HUES6 (cell line): Measurements from ENCODE around the gene USP4.
A peak's percentile ranks its signal among the peaks of the same experiment; 100 is the strongest.

Source experiments
- H3K27ac ChIP-seq: 2 replicates; pipeline ENCODE4 v1.7.0; 2013; ENCODE audit warnings: low read depth, mild to moderate bottlenecking, low read length, inconsistent platforms
- H3K27me3 ChIP-seq: 2 replicates; pipeline ENCODE4 v1.6.1; 2013; ENCODE audit warnings: low read length; ENCODE audit not compliant: control insufficient read depth, insufficient read depth
- H3K36me3 ChIP-seq: 2 replicates; pipeline ENCODE4 v1.6.1; 2013; ENCODE audit warnings: low read length; ENCODE audit not compliant: control insufficient read depth, insufficient read depth
- H3K4me1 ChIP-seq: 2 replicates; pipeline ENCODE4 v1.6.1; 2013; ENCODE audit warnings: low read length; ENCODE audit not compliant: control insufficient read depth, insufficient read depth
- H3K4me3 ChIP-seq: 2 replicates; pipeline ENCODE4 v1.5.1; 2013; ENCODE audit warnings: low read depth, low read length
- H3K9ac ChIP-seq: one replicate; pipeline ENCODE4 v1.6.1; 2013; ENCODE audit warnings: mild to moderate bottlenecking, low read length
- H3K9me3 ChIP-seq: 2 replicates; pipeline ENCODE4 v1.6.1; 2013; ENCODE audit warnings: low read depth, low read length; ENCODE audit not compliant: control insufficient read depth, insufficient read depth

USP4 gene, protein sequence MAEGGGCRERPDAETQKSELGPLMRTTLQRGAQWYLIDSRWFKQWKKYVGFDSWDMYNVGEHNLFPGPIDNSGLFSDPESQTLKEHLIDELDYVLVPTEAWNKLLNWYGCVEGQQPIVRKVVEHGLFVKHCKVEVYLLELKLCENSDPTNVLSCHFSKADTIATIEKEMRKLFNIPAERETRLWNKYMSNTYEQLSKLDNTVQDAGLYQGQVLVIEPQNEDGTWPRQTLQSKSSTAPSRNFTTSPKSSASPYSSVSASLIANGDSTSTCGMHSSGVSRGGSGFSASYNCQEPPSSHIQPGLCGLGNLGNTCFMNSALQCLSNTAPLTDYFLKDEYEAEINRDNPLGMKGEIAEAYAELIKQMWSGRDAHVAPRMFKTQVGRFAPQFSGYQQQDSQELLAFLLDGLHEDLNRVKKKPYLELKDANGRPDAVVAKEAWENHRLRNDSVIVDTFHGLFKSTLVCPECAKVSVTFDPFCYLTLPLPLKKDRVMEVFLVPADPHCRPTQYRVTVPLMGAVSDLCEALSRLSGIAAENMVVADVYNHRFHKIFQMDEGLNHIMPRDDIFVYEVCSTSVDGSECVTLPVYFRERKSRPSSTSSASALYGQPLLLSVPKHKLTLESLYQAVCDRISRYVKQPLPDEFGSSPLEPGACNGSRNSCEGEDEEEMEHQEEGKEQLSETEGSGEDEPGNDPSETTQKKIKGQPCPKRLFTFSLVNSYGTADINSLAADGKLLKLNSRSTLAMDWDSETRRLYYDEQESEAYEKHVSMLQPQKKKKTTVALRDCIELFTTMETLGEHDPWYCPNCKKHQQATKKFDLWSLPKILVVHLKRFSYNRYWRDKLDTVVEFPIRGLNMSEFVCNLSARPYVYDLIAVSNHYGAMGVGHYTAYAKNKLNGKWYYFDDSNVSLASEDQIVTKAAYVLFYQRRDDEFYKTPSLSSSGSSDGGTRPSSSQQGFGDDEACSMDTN

GRCh38 chr3:49339941-49340800, at the start of gene USP4:
USP4 (minus strand) TSS chr3:49340053; CDS start chr3:49340024, 29 bp downstream.
- Histone ChIP-seq H3K27me3 (no peaks in the 10 kb centered on the region), H3K9ac (peak within 1 kb of the TSS; percentile 91), H3K4me3 (peak within 1 kb of the TSS; percentile 67), H3K4me1 (peaks cover 14% of the 10 kb centered on the region), H3K9me3 (no peaks in the 10 kb centered on the region), H3K27ac (peak within 1 kb of the TSS; percentile 63), H3K36me3 (peaks cover 7% of the 10 kb centered on the region; the same call in 1 of the 2 replicates)

- H3K9me3 ChIP-seq: no peaks in the 10 kb centered on the region
- H3K27me3 ChIP-seq: no peaks in the 10 kb centered on the region
- H3K9ac ChIP-seq: no peak overlapping the region
- peaks cover 3% of the 10 kb centered on the region; the same call in 1 of the 2 replicates for H3K36me3 ChIP-seq
- H3K4me3 ChIP-seq: no peak overlapping the region
- H3K4me1 ChIP-seq: no peaks in the 10 kb centered on the region
- H3K27ac ChIP-seq: no peak overlapping the region
Measured at GRCh38 chr3:49389297-49389696, 49.4 kb upstream of the USP4 start.

DNA sequence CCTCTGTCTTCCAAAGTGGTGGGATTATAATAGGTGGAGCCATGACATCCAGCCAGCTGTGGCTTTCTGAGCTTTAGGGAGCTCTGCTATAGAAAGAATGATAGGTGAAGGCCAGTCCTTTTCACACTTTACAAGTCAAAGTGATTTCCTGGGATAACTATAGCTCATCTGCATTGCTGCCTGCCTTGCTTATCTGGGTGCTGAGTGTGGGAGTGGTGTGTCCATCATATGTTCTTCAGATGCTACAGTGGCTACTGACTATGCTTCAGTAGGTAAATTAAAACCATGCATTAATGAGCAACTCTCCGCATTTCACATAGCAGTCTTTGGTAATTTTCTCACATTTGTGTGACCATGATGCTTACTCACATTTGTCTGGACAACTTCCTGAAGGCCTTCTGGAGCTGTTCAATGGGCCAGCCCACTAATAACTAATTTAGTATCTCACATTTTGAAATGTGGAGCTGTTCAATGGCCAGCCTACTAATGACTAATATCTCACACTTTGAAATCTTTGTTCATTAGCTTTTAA, 48.5 kb upstream of the USP4 start:
- no peaks in the 10 kb centered on the region for H3K9me3 ChIP-seq
- H3K4me3 ChIP-seq: no peak overlapping the region
- no peaks in the 10 kb centered on the region for H3K27me3 ChIP-seq
- no peaks in the 10 kb centered on the region for H3K4me1 ChIP-seq
- no peak overlapping the region for H3K27ac ChIP-seq
- no peak overlapping the region for H3K9ac ChIP-seq
- peaks cover 3% of the 10 kb centered on the region; the same call in 1 of the 2 replicates for H3K36me3 ChIP-seq

GRCh38 chr3:49387721-49388120, 47.9 kb upstream of the USP4 start:
- no peaks in the 10 kb centered on the region for H3K4me1 ChIP-seq
- H3K9ac ChIP-seq: no peak overlapping the region
- H3K9me3 ChIP-seq: no peaks in the 10 kb centered on the region
- H3K27me3 ChIP-seq: no peaks in the 10 kb centered on the region
- H3K27ac ChIP-seq: no peak overlapping the region
- no peak overlapping the region for H3K4me3 ChIP-seq
- peaks cover 3% of the 10 kb centered on the region; the same call in 1 of the 2 replicates for H3K36me3 ChIP-seq

- Histone ChIP-seq H3K36me3 (peaks cover 3% of the 10 kb centered on the region; the same call in 1 of the 2 replicates), H3K9me3 (no peaks in the 10 kb centered on the region), H3K4me1 (no peaks in the 10 kb centered on the region), H3K4me3 (no peak overlapping the region), H3K9ac (no peak overlapping the region), H3K27me3 (no peaks in the 10 kb centered on the region), H3K27ac (no peak overlapping the region)
Measured at GRCh38 chr3:49386056-49386756, 46.4 kb upstream of the USP4 start.

- Histone ChIP-seq H3K27me3 (no peaks in the 10 kb centered on the region), H3K9me3 (no peaks in the 10 kb centered on the region), H3K27ac (no peak overlapping the region), H3K4me3 (no peak overlapping the region), H3K4me1 (no peaks in the 10 kb centered on the region), H3K36me3 (peaks cover 3% of the 10 kb centered on the region; the same call in 1 of the 2 replicates), H3K9ac (no peak overlapping the region)
Measured at GRCh38 chr3:49385617-49386016, 45.8 kb upstream of the USP4 start.

GRCh38 chr3:49383387-49383786, 43.5 kb upstream of the USP4 start:
- H3K4me3 ChIP-seq: no peak overlapping the region
- H3K27ac ChIP-seq: no peak overlapping the region
- no peaks in the 10 kb centered on the region for H3K36me3 ChIP-seq
- peaks cover 3% of the 10 kb centered on the region; the same call in 1 of the 2 replicates for H3K4me1 ChIP-seq
- H3K27me3 ChIP-seq: no peaks in the 10 kb centered on the region
- H3K9ac ChIP-seq: no peak overlapping the region
- no peaks in the 10 kb centered on the region for H3K9me3 ChIP-seq

DNA sequence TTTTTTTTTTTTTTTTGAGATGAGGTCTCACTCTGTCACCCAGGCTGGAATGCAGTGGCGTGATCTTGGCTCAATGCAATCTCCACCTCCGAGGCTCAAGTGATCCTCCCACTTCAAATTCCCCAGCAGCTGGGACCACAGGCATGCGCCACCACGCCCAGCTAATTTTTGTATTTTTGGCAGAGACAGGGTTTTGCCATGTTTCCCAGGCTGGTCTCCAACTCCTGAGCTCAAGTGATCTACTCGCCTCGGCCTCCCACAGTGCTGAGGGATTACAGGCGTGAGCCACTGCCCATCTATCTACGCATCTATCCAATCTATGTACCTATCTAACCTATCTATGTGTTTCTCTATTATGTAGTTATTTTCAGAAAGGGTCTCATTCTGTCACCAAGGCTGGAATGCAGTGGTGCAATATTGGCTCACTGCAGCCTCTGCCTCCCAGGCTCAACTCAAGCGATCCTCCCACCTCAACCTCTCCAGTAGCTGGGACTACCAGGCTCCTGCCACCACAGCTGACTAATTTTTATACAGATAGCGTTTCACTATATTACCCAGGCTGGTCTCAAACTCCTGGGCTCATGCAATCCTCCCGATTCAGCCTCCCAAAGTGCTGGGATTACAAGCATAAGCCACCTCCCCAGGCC, 38.5 kb upstream of the USP4 start:
- no peak overlapping the region for H3K4me3 ChIP-seq
- H3K36me3 ChIP-seq: peaks cover 26% of the 10 kb centered on the region
- peaks cover 3% of the 10 kb centered on the region; the same call in 1 of the 2 replicates for H3K4me1 ChIP-seq
- no peak overlapping the region for H3K9ac ChIP-seq
- H3K27ac ChIP-seq: no peak overlapping the region
- H3K9me3 ChIP-seq: no peaks in the 10 kb centered on the region
- H3K27me3 ChIP-seq: no peaks in the 10 kb centered on the region

- Histone ChIP-seq H3K9ac (no peak overlapping the region), H3K27me3 (no peaks in the 10 kb centered on the region), H3K36me3 (peaks cover 34% of the 10 kb centered on the region), H3K9me3 (no peaks in the 10 kb centered on the region), H3K27ac (no peak overlapping the region), H3K4me3 (no peak overlapping the region), H3K4me1 (peaks cover 3% of the 10 kb centered on the region; the same call in 1 of the 2 replicates)
Measured at GRCh38 chr3:49377483-49377882, 37.6 kb upstream of the USP4 start.
